Osteoblast (primary cell): ENCODE measurements around the gene CCNJ. TPM values are rescaled to one million over a fixed set of nuclear protein-coding genes. Genes with fewer than 3 reads are reported as not detected.
A peak's percentile ranks its signal among the peaks of the same experiment; 100 is the strongest.

Source experiments
- DNase-seq: peaks from one replicate; pipeline ENCODE4 v3.0.0; 2011; ENCODE audit warnings: low spot score, mixed read lengths; ENCODE audit not compliant: insufficient read length; ENCODE audit errors: missing footprints
- H2AFZ ChIP-seq: 2 replicates; pipeline ENCODE4 v1.6.0; 2011; ENCODE audit warnings: mild to moderate bottlenecking, low read length
- H3K27ac ChIP-seq: 2 replicates; pipeline ENCODE4 v1.5.1; 2011; ENCODE audit warnings: mild to moderate bottlenecking, low read depth, low read length, moderate library complexity
- H3K27me3 ChIP-seq: 2 replicates; pipeline ENCODE4 v1.6.0; 2012; ENCODE audit warnings: mild to moderate bottlenecking, control low read depth, inconsistent platforms, low read length, moderate library complexity; ENCODE audit not compliant: insufficient read depth
- H3K36me3 ChIP-seq: 2 replicates; pipeline ENCODE4 v1.5.1; 2011; ENCODE audit warnings: mild to moderate bottlenecking, low read length, control low read depth, moderate library complexity; ENCODE audit not compliant: insufficient read depth
- H3K4me1 ChIP-seq: 2 replicates; pipeline ENCODE4 v1.5.1; 2011; ENCODE audit warnings: mild to moderate bottlenecking, low read length, control low read depth, moderate library complexity; ENCODE audit not compliant: insufficient read depth
- H3K4me2 ChIP-seq: 2 replicates; pipeline ENCODE4 v1.6.0; 2011; ENCODE audit warnings: mild to moderate bottlenecking, low read length; ENCODE audit not compliant: insufficient read depth
- H3K4me3 ChIP-seq: fragments of 200-600 bp; sonication (generic); 3 replicates; pipeline ENCODE4 v1.5.1; 2012; ENCODE audit warnings: mild to moderate bottlenecking, low read length, inconsistent platforms; ENCODE audit not compliant: insufficient read depth
- H3K79me2 ChIP-seq: 2 replicates; pipeline ENCODE4 v1.6.0; 2012; ENCODE audit warnings: mild to moderate bottlenecking, low read length, control low read depth, inconsistent platforms; ENCODE audit not compliant: insufficient read depth
- H3K9me3 ChIP-seq: 2 replicates; pipeline ENCODE4 v1.5.1; 2011; ENCODE audit warnings: low read depth, low read length, control low read depth
- H4K20me1 ChIP-seq: 2 replicates; pipeline ENCODE4 v1.6.0; 2012; ENCODE audit warnings: mild to moderate bottlenecking, low read length, control low read depth; ENCODE audit not compliant: insufficient read depth
- CTCF ChIP-seq: IDR thresholded peaks from 2 replicates; pipeline ENCODE4 v1.5.1; 2011; ENCODE audit warnings: mild to moderate bottlenecking, low read depth, low read length, moderate library complexity; ENCODE audit errors: extremely low read depth
- small RNA-seq: library from RNA; depleted of rRNA; stranded (forward); fragments of <200 nt; gene quantifications from one replicate; pipeline ENCODE3, GENCODE V24; 2012
- total RNA-seq: library from RNA; depleted of rRNA; stranded (reverse); fragments of >200 nt; gene quantifications from 2 replicates; pipeline ENCODE4 v1.2.3, GENCODE V29; 2012

CCNJ gene
- total RNA-seq, 1 donor: 5.8 TPM

GRCh38 chr10:96107623-96108038 is 64.2 kb downstream of the CCNJ start:
- H3K79me2 ChIP-seq: no peaks in the 10 kb centered on the region
- no peak overlapping the region for H3K4me3 ChIP-seq
- no peak overlapping the region for H3K27ac ChIP-seq
- H2AFZ ChIP-seq: no peak overlapping the region
- no peak for TF ChIP-seq CTCF
- no peaks in the 10 kb centered on the region for H3K9me3 ChIP-seq
- H3K27me3 ChIP-seq: peaks cover 2% of the 10 kb centered on the region
- H3K4me1 ChIP-seq: no peaks in the 10 kb centered on the region
- H3K4me2 ChIP-seq: no peak overlapping the region
- no peaks in the 10 kb centered on the region for H4K20me1 ChIP-seq
- no peak for DNase-seq
- H3K36me3 ChIP-seq: no peaks in the 10 kb centered on the region

Small RNA genes lying within 50 kb of the gene (small RNA-seq; reads per million reads assigned to genes)
- 2.7 reads per million, percentile 75 among the genes with 10 or more reads in this experiment for gene MIR3157

Other genes with a start within 250 kb of the CCNJ start
- 0.36 and 0.88 TPM in 2 replicates for gene CC2D2B, start 135.6 kb upstream of the CCNJ start, total RNA-seq
- gene ZNF518A, start 86.7 kb downstream of the CCNJ start, total RNA-seq: 13.4 and 15.6 TPM in 2 replicates
- under 0.01 and 0.36 TPM in 2 replicates for gene BLNK, start 228.0 kb downstream of the CCNJ start, total RNA-seq